ENCODE measurements around the gene LMNTD2. TPM values are rescaled to one million over a fixed set of nuclear protein-coding genes. Genes with fewer than 3 reads are reported as not detected.
A peak's percentile ranks its signal among the peaks of the same experiment; 100 is the strongest.

LMNTD2 gene
- total RNA-seq, 1 experiment from 2014 or later, result 4.0 TPM

GRCh38 chr11:504994-505344 is 55.6 kb downstream of the LMNTD2 start (continued):
- TF ChIP-seq MAX (CRISPR knock-in tag; IDR thresholded peaks at IDR 0.05), result no peak

Small RNAs within 50 kb of the gene (microRNA-seq; reads per million reads assigned to microRNA genes)
- 112 reads per million, percentile 65 among the genes with 10 or more reads in this experiment for gene MIR210 (ENCODE audit: borderline number of aligned reads)

Other genes starting within 250 kb of the LMNTD2 start
- 544 to 679 TPM (median 640 TPM) in 3 replicates for gene IFITM1, start 246.7 kb downstream of the LMNTD2 start, total RNA-seq (2021)
- 381 to 503 TPM (median 481 TPM) in 3 replicates for gene IFITM3, start 239.9 kb downstream of the LMNTD2 start, total RNA-seq (2021)
- 88.0 to 113 TPM (median 97.8 TPM) in 3 replicates for gene B4GALNT4, start 191.2 kb downstream of the LMNTD2 start, total RNA-seq (2021)
- 17.3 to 23.4 TPM (median 21.4 TPM) in 3 replicates for gene PKP3, start 166.5 kb downstream of the LMNTD2 start, total RNA-seq (2021)
- gene SIGIRR, start 145.7 kb downstream of the LMNTD2 start, total RNA-seq (2021), result 85.2 to 98.9 TPM (median 91.8 TPM) in 3 replicates
- gene ANO9, start 118.7 kb downstream of the LMNTD2 start, total RNA-seq (2021), result 13.2 to 17.6 TPM (median 16.6 TPM) in 3 replicates
- gene PTDSS2, start 110.5 kb downstream of the LMNTD2 start, total RNA-seq (2021), result 49.5 to 56.8 TPM (median 55.2 TPM) in 3 replicates
- gene RNH1, start 53.5 kb downstream of the LMNTD2 start, total RNA-seq (2021), result 59.0 to 67.5 TPM (median 60.4 TPM) in 3 replicates
- gene HRAS, start 25.2 kb downstream of the LMNTD2 start, total RNA-seq (2021), result 42.9 to 62.4 TPM (median 48.3 TPM) in 3 replicates
- gene LRRC56, start 23.2 kb downstream of the LMNTD2 start, total RNA-seq (2021), result 2.3 to 3.4 TPM (median 2.5 TPM) in 3 replicates
- 30.6 to 39.7 TPM (median 32.5 TPM) in 3 replicates for gene RASSF7, start 232 bp upstream of the LMNTD2 start, total RNA-seq (2021)
- gene PHRF1, start 15.7 kb upstream of the LMNTD2 start, total RNA-seq (2021), result 39.4 to 46.9 TPM (median 40.1 TPM) in 3 replicates
- gene IRF7, start 55.2 kb upstream of the LMNTD2 start, total RNA-seq (2021), result 11.1 to 12.0 TPM (median 11.5 TPM) in 3 replicates
- 0.26 to 0.34 TPM in 2 of 3 replicates, not detected in the other for gene CDHR5, start 64.2 kb upstream of the LMNTD2 start, total RNA-seq (2021)
- 2.3 to 3.3 TPM (median 2.9 TPM) in 3 replicates for gene SCT, start 66.4 kb upstream of the LMNTD2 start, total RNA-seq (2021)
- gene DRD4, start 76.5 kb upstream of the LMNTD2 start, total RNA-seq (2021), result 3.7 to 5.8 TPM (median 5.5 TPM) in 3 replicates
- 62.2 to 85.3 TPM (median 81.1 TPM) in 3 replicates for gene DEAF1, start 134.5 kb upstream of the LMNTD2 start, total RNA-seq (2021)
- gene TMEM80, start 135.1 kb upstream of the LMNTD2 start, total RNA-seq (2021), result 23.4 to 28.4 TPM (median 24.5 TPM) in 3 replicates
- 49.9 to 56.3 TPM (median 51.6 TPM) in 3 replicates for gene EPS8L2, start 145.5 kb upstream of the LMNTD2 start, total RNA-seq (2021)
- gene TALDO1, start 186.7 kb upstream of the LMNTD2 start, total RNA-seq (2021), result 314 to 352 TPM (median 343 TPM) in 3 replicates
- gene GATD1, start 216.7 kb upstream of the LMNTD2 start, total RNA-seq (2021), result 81.9 to 87.6 TPM (median 87.5 TPM) in 3 replicates
- 2.0 to 3.1 TPM (median 2.7 TPM) in 3 replicates for gene CEND1, start 229.4 kb upstream of the LMNTD2 start, total RNA-seq (2021)
- gene SLC25A22, start 237.5 kb upstream of the LMNTD2 start, total RNA-seq (2021), result 35.0 to 44.8 TPM (median 36.7 TPM) in 3 replicates
- 54.9 to 59.4 TPM (median 56.8 TPM) in 3 replicates for gene PIDD1, start 244.5 kb upstream of the LMNTD2 start, total RNA-seq (2021)
- 2,582 to 2,814 TPM (median 2,761 TPM) in 3 replicates for gene RPLP2, start 249.2 kb upstream of the LMNTD2 start, total RNA-seq (2021)

Data from WTC11 (cell line).